Neural progenitor cell (in vitro differentiated cells): ENCODE data around the gene TNRC18.
"Not testable (repeated sequence)": the region's sequence is repeated elsewhere in the genome, so short reads cannot be mapped to it uniquely, and the experiment has no call there.

Experiments used
- EZH2 ChIP-seq: fragments of 200-600 bp; sonication (generic); IDR thresholded peaks from 2 replicates; pipeline ENCODE4 v1.6.1; 2017; ENCODE audit warnings: antibody characterized with exemption, mild to moderate bottlenecking, moderate library complexity
- TF ChIP-seq, protein P1 (sequence below): fragments of 200-600 bp; sonication (generic); IDR thresholded peaks from 2 replicates; pipeline ENCODE4 v1.5.1; 2017; ENCODE audit warnings: antibody characterized with exemption, mild to moderate bottlenecking

- TF ChIP-seq EZH2 = not testable (repeated sequence)
- TF ChIP-seq, protein P1, sequence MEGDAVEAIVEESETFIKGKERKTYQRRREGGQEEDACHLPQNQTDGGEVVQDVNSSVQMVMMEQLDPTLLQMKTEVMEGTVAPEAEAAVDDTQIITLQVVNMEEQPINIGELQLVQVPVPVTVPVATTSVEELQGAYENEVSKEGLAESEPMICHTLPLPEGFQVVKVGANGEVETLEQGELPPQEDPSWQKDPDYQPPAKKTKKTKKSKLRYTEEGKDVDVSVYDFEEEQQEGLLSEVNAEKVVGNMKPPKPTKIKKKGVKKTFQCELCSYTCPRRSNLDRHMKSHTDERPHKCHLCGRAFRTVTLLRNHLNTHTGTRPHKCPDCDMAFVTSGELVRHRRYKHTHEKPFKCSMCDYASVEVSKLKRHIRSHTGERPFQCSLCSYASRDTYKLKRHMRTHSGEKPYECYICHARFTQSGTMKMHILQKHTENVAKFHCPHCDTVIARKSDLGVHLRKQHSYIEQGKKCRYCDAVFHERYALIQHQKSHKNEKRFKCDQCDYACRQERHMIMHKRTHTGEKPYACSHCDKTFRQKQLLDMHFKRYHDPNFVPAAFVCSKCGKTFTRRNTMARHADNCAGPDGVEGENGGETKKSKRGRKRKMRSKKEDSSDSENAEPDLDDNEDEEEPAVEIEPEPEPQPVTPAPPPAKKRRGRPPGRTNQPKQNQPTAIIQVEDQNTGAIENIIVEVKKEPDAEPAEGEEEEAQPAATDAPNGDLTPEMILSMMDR = not testable (repeated sequence)
These were observed 110.4 kb downstream of the TNRC18 start for GRCh38 chr7:5313076-5313885.
